SK-N-SH treated with all-trans-retinoic acid at 6 μM for 48 hours (cell line): ENCODE measurements around the gene OR52E8.

ENCODE experiments used
- ATAC-seq: fragments of 200-7000 bp; cut with Tn5 transposase; 3 replicates; pipeline ENCODE4 v1.9.1; 2020; ENCODE audit warnings: mild to moderate bottlenecking, moderate library complexity
- ARNTL ChIP-seq: fragments of 450-650 bp; formaldehyde crosslinking; IDR thresholded peaks from 2 replicates; pipeline ENCODE4 v1.5.0; 2020; ENCODE audit warnings: low read depth, mild to moderate bottlenecking, moderate library complexity, borderline replicate concordance
- BACH2 ChIP-seq: fragments of 250-450 bp; sonication (Bioruptor Pico); IDR thresholded peaks from 2 replicates; pipeline ENCODE4 v1.9.0; 2021; ENCODE audit warnings: mild to moderate bottlenecking, borderline replicate concordance
- CSDC2 ChIP-seq: fragments of 250-450 bp; sonication (Bioruptor Pico); IDR thresholded peaks from 2 replicates; pipeline ENCODE4 v1.5.0; 2020; ENCODE audit warnings: mild to moderate bottlenecking, moderate library complexity
- ESRRG ChIP-seq: fragments of 250-450 bp; sonication (Bioruptor Pico); IDR thresholded peaks from 2 replicates; pipeline ENCODE4 v1.6.1; 2021; ENCODE audit warnings: mild to moderate bottlenecking
- GLIS3 ChIP-seq: fragments of 250-450 bp; sonication (Bioruptor Pico); IDR thresholded peaks from 2 replicates; pipeline ENCODE4 v1.5.0; 2020; ENCODE audit warnings: mild to moderate bottlenecking, moderate library complexity
- ISL1 ChIP-seq: fragments of 250-450 bp; sonication (Bioruptor Pico); IDR thresholded peaks from 2 replicates; pipeline ENCODE4 v2.1.2; 2022; ENCODE audit warnings: mild to moderate bottlenecking, moderate library complexity
- OSR1 ChIP-seq: fragments of 250-450 bp; sonication (Bioruptor Pico); IDR thresholded peaks from 2 replicates; pipeline ENCODE4 v1.8.0; 2022; ENCODE audit warnings: moderate library complexity, mild to moderate bottlenecking, inconsistent platforms
- PPARA ChIP-seq: fragments of 250-450 bp; sonication (Bioruptor Pico); IDR thresholded peaks from 2 replicates; pipeline ENCODE4 v1.5.0; 2020; ENCODE audit warnings: mild to moderate bottlenecking, borderline replicate concordance
- RARB ChIP-seq: fragments of 250-450 bp; sonication (Bioruptor Pico); IDR thresholded peaks from 2 replicates; pipeline ENCODE4 v1.8.0; 2021; ENCODE audit warnings: mild to moderate bottlenecking, moderate library complexity
- SNAI2 ChIP-seq: fragments of 250-450 bp; sonication (Bioruptor Pico); IDR thresholded peaks from 2 replicates; pipeline ENCODE4 v1.5.0; 2020; ENCODE audit warnings: mild to moderate bottlenecking, moderate library complexity
- TOX ChIP-seq: fragments of 250-450 bp; sonication (Bioruptor Pico); IDR thresholded peaks from 2 replicates; pipeline ENCODE4 v1.8.0; 2021; ENCODE audit warnings: mild to moderate bottlenecking, moderate library complexity, borderline replicate concordance
- ZC3H10 ChIP-seq: fragments of 250-450 bp; sonication (Bioruptor Pico); IDR thresholded peaks from 2 replicates; pipeline ENCODE4 v1.5.1; 2021; ENCODE audit warnings: mild to moderate bottlenecking, moderate library complexity
- ZFP30 ChIP-seq: fragments of 450-650 bp; formaldehyde crosslinking; IDR thresholded peaks from 2 replicates; pipeline ENCODE4 v1.5.0; 2022; ENCODE audit warnings: mild to moderate bottlenecking, moderate library complexity
- ZNF565 ChIP-seq: fragments of 450-650 bp; formaldehyde crosslinking; conservative IDR thresholded peaks from 2 replicates; pipeline ENCODE4 v1.5.0; 2020; ENCODE audit warnings: low read depth, mild to moderate bottlenecking, moderate library complexity
- ZNF70 ChIP-seq: fragments of 450-650 bp; formaldehyde crosslinking; IDR thresholded peaks from 2 replicates; pipeline ENCODE4 v1.5.0; 2020; ENCODE audit warnings: mild to moderate bottlenecking, moderate library complexity
- ZNF8 ChIP-seq: fragments of 450-650 bp; formaldehyde crosslinking; IDR thresholded peaks from 2 replicates; pipeline ENCODE4 v1.5.0; 2020; ENCODE audit warnings: mild to moderate bottlenecking, moderate library complexity
- TF ChIP-seq, protein P1 (sequence below): fragments of 250-450 bp; sonication (Bioruptor Pico); IDR thresholded peaks from 2 replicates; pipeline ENCODE4 v1.8.0; 2021; ENCODE audit warnings: low read depth, mild to moderate bottlenecking, moderate library complexity, borderline replicate concordance
- TF ChIP-seq, protein P2 (sequence below): fragments of 250-450 bp; sonication (Bioruptor Pico); IDR thresholded peaks from 2 replicates; pipeline ENCODE4 v1.5.1; 2020; ENCODE audit warnings: low read depth, mild to moderate bottlenecking, moderate library complexity
- TF ChIP-seq, protein P3 (sequence below): fragments of 250-450 bp; sonication (Bioruptor Pico); IDR thresholded peaks from 2 replicates; pipeline ENCODE4 v1.5.0; 2020; ENCODE audit warnings: mild to moderate bottlenecking, moderate library complexity
- TF ChIP-seq, protein P4 (sequence below): fragments of 250-450 bp; sonication (Bioruptor Pico); IDR thresholded peaks from 2 replicates; pipeline ENCODE4 v1.8.0; 2020; ENCODE audit warnings: mild to moderate bottlenecking, moderate library complexity, borderline replicate concordance
- TF ChIP-seq, protein P5 (sequence below): fragments of 250-450 bp; sonication (Bioruptor Pico); IDR thresholded peaks from 2 replicates; pipeline ENCODE4 v1.5.1; 2021; ENCODE audit warnings: mild to moderate bottlenecking, moderate library complexity

Gene OR52E8

DNA sequence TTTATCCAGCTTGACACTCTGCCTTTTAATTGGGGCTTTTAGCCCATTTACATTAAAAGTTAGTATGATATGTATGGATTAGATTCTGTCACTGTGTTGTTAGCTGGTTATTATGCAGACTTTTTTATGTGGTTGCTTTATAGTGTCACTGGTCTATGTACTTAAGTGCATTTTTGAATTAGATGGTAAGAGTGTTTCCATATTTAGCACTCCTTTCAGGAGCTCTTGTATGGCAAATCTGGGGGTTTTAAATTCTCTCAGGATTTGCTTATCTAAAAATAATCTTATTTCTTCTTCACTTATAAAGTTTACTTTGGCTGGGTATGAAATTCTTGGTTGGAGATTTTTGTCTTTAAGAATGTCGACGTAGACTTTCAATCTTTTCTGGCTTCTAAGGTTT is 19.8 kb downstream of the OR52E8 start:
- no peak for TF ChIP-seq SNAI2 (CRISPR knock-in tag)
- TF ChIP-seq, protein P1, sequence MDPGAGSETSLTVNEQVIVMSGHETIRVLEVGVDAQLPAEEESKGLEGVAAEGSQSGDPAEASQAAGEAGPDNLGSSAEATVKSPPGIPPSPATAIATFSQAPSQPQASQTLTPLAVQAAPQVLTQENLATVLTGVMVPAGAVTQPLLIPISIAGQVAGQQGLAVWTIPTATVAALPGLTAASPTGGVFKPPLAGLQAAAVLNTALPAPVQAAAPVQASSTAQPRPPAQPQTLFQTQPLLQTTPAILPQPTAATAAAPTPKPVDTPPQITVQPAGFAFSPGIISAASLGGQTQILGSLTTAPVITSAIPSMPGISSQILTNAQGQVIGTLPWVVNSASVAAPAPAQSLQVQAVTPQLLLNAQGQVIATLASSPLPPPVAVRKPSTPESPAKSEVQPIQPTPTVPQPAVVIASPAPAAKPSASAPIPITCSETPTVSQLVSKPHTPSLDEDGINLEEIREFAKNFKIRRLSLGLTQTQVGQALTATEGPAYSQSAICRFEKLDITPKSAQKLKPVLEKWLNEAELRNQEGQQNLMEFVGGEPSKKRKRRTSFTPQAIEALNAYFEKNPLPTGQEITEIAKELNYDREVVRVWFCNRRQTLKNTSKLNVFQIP, result no peak
- TF ChIP-seq CSDC2 (CRISPR knock-in tag), result no peak
- TF ChIP-seq, protein P2, sequence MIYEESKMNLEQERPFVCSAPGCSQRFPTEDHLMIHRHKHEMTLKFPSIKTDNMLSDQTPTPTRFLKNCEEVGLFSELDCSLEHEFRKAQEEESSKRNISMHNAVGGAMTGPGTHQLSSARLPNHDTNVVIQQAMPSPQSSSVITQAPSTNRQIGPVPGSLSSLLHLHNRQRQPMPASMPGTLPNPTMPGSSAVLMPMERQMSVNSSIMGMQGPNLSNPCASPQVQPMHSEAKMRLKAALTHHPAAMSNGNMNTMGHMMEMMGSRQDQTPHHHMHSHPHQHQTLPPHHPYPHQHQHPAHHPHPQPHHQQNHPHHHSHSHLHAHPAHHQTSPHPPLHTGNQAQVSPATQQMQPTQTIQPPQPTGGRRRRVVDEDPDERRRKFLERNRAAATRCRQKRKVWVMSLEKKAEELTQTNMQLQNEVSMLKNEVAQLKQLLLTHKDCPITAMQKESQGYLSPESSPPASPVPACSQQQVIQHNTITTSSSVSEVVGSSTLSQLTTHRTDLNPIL, result no peak
- TF ChIP-seq ZNF565, result no peak
- no peak for TF ChIP-seq ZC3H10 (CRISPR knock-in tag)
- no peak for TF ChIP-seq ISL1 (CRISPR knock-in tag)
- TF ChIP-seq, protein P3, sequence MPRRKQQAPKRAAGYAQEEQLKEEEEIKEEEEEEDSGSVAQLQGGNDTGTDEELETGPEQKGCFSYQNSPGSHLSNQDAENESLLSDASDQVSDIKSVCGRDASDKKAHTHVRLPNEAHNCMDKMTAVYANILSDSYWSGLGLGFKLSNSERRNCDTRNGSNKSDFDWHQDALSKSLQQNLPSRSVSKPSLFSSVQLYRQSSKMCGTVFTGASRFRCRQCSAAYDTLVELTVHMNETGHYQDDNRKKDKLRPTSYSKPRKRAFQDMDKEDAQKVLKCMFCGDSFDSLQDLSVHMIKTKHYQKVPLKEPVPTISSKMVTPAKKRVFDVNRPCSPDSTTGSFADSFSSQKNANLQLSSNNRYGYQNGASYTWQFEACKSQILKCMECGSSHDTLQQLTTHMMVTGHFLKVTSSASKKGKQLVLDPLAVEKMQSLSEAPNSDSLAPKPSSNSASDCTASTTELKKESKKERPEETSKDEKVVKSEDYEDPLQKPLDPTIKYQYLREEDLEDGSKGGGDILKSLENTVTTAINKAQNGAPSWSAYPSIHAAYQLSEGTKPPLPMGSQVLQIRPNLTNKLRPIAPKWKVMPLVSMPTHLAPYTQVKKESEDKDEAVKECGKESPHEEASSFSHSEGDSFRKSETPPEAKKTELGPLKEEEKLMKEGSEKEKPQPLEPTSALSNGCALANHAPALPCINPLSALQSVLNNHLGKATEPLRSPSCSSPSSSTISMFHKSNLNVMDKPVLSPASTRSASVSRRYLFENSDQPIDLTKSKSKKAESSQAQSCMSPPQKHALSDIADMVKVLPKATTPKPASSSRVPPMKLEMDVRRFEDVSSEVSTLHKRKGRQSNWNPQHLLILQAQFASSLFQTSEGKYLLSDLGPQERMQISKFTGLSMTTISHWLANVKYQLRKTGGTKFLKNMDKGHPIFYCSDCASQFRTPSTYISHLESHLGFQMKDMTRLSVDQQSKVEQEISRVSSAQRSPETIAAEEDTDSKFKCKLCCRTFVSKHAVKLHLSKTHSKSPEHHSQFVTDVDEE, result no peak
- TF ChIP-seq ZNF8 (CRISPR knock-in tag), result no peak
- no peak for TF ChIP-seq ESRRG
- TF ChIP-seq, all 23 proteins: peak for 0
- no peak for ATAC-seq

DNA sequence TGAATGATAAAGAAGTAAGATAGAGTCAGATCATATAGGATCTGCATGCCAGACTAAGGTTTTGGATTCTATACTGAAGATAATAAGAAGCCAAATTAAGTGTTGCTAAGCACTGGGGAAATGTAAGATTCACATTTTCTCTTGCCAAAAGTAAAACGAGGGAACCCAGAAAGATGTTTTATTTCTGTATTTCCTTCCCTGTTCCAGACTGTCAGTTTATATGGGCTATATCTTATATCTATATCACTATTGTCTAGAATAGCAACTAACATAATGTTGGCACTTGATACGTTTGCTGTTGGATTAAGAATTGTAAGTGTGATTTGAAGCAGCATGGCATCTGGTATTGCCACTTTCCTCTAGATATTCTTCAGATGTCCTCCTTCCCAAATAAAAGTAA is 24.0 kb downstream of the OR52E8 start:
- no peak for ATAC-seq
- TF ChIP-seq ISL1 (CRISPR knock-in tag) (no peak), BACH2 (CRISPR knock-in tag) (no peak), TOX (CRISPR knock-in tag) (no peak), ZC3H10 (CRISPR knock-in tag) (no peak), PPARA (CRISPR knock-in tag) (no peak), ZFP30 (CRISPR knock-in tag) (no peak), ZNF70 (CRISPR knock-in tag) (no peak), GLIS3 (CRISPR knock-in tag) (no peak), OSR1 (CRISPR knock-in tag) (no peak), RARB (no peak)
- TF ChIP-seq, protein P2, result no peak
- TF ChIP-seq, protein P4, sequence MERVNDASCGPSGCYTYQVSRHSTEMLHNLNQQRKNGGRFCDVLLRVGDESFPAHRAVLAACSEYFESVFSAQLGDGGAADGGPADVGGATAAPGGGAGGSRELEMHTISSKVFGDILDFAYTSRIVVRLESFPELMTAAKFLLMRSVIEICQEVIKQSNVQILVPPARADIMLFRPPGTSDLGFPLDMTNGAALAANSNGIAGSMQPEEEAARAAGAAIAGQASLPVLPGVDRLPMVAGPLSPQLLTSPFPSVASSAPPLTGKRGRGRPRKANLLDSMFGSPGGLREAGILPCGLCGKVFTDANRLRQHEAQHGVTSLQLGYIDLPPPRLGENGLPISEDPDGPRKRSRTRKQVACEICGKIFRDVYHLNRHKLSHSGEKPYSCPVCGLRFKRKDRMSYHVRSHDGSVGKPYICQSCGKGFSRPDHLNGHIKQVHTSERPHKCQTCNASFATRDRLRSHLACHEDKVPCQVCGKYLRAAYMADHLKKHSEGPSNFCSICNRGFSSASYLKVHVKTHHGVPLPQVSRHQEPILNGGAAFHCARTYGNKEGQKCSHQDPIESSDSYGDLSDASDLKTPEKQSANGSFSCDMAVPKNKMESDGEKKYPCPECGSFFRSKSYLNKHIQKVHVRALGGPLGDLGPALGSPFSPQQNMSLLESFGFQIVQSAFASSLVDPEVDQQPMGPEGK (CRISPR knock-in tag), result no peak
- TF ChIP-seq, all 23 proteins: peak for 0

DNA sequence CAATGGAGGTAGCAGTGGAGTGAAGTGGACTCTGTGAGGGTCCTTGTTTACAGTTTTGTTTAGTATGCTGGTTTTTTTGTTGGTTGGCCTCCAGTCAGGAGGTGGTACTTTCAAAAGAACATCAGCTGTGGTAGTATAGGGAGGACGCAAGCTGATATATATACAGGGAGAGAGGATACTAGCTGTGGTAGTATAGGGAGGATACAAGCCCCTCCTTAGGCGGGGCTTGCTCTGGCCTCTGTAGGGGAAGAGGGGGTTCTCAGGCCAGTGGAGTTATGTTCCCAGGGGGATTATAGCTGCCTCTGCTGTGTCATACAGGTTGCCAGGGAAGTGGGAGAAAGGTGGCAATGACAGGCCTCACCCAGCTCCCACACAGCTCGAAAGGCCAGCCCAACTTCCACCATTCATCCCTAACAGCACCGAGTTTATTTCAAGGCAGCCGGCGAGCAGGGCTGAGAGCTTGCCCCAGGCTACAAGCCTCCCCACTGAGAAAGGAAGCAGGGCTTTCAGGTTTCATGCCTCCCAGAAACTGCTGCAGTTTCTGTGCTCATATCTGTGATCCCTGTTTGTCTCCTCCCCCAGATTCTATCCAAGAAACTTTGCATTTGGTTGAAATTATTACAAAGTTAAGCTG is 26.2 kb downstream of the OR52E8 start:
- ATAC-seq, result no peak
- TF ChIP-seq ISL1 (CRISPR knock-in tag), result no peak
- no peak for TF ChIP-seq ARNTL (CRISPR knock-in tag)
- TF ChIP-seq OSR1 (CRISPR knock-in tag), result no peak
- no peak for TF ChIP-seq PPARA (CRISPR knock-in tag)
- no peak for TF ChIP-seq ZC3H10 (CRISPR knock-in tag)
- TF ChIP-seq, protein P2, result no peak
- TF ChIP-seq, protein P5, sequence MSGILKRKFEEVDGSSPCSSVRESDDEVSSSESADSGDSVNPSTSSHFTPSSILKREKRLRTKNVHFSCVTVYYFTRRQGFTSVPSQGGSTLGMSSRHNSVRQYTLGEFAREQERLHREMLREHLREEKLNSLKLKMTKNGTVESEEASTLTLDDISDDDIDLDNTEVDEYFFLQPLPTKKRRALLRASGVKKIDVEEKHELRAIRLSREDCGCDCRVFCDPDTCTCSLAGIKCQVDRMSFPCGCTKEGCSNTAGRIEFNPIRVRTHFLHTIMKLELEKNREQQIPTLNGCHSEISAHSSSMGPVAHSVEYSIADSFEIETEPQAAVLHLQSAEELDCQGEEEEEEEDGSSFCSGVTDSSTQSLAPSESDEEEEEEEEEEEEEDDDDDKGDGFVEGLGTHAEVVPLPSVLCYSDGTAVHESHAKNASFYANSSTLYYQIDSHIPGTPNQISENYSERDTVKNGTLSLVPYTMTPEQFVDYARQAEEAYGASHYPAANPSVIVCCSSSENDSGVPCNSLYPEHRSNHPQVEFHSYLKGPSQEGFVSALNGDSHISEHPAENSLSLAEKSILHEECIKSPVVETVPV (CRISPR knock-in tag), result no peak
- TF ChIP-seq SNAI2 (CRISPR knock-in tag), result no peak
- TF ChIP-seq, protein P1, result no peak
